ENCODE measurements around the gene MAPK8IP3.
"Not testable (repeated sequence)": the region's sequence is repeated elsewhere in the genome, so short reads cannot be mapped to it uniquely, and the experiment has no call there.

The MAPK8IP3 gene

DNA sequence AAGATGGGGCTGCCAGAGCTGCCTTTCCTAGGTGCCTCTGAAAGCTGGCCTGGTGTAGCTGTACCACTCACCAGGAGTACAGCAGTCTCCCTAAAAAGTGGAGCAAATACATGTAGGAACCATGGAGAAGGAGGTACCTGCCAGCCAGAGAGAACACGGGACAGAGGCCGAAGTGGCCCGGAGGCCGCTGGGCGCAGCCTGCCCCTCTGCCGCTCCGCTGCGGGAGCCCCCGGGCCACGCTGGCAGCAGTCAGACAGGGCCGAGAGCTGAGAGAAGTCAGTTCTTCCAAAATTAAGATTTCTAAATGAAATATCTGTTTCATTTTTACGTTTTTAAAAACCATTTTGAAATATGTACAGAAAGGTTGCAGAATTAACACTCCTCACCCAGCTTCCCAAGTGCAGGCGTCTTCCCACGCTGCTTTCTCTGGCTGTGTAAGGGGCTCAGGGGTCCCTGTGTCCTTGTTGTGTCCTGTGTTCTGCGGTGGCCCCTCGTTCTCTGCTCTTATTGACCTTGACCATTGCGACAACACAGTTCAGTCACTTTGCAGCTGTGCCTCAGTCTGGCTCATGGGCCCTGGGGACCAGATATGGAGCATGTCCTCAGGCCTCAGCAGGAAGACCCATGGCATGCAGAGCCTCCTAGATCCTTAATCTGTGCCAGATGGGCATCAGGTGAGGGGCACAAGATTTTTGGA lies 5.0 kb downstream of the MAPK8IP3 start:
- no peak for DNase-seq

- DNase-seq = no peak
Measured at GRCh38 chr16:1712791-1713261, 6.8 kb downstream of the MAPK8IP3 start.

GRCh38 chr16:1713331-1713730 lies 7.3 kb downstream of the MAPK8IP3 start:
- no peak for DNase-seq

- no peak for DNase-seq
Measured at GRCh38 chr16:1713933-1714332, 7.9 kb downstream of the MAPK8IP3 start.

DNA sequence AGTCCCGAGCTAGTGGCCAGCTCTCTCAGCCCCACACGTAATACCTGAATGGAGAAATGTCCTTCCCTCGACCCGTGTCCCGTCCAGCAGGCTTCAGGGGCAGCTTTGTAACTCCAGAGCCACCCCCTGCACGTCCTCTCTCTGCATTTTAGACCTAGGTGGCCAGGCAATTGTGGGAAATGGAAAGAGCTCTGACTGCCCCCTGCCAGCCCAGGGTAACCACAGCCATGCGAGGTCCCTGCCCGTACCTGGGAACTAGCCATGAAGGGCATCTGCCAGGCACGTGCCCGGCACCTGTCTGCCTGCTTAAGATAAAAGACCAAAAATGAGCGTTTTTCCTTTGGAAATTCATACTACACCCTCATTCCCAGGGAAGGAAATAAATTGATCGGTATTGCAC lies 9.2 kb downstream of the MAPK8IP3 start:
- DNase-seq = no peak

DNA sequence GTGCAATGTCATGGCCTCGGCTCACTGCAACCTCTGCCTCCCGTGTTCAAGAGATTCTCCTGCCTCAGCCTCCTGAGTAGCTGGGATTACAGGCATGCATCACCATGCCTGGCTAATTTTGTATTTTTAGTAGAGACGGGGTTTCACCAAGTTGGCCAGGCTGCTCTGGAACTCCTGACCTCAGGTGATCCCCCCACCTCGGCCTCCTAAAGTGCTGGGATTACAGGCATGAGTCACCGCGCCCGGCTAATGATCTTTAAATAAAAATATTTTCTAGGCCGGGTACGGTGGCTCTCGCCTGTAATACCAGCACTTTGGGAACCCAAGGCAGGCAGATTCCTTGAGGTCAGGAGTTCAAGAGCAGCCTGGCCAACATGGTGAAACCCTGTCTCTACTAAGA lies 12.2 kb downstream of the MAPK8IP3 start:
- DNase-seq = not testable (repeated sequence)

DNA sequence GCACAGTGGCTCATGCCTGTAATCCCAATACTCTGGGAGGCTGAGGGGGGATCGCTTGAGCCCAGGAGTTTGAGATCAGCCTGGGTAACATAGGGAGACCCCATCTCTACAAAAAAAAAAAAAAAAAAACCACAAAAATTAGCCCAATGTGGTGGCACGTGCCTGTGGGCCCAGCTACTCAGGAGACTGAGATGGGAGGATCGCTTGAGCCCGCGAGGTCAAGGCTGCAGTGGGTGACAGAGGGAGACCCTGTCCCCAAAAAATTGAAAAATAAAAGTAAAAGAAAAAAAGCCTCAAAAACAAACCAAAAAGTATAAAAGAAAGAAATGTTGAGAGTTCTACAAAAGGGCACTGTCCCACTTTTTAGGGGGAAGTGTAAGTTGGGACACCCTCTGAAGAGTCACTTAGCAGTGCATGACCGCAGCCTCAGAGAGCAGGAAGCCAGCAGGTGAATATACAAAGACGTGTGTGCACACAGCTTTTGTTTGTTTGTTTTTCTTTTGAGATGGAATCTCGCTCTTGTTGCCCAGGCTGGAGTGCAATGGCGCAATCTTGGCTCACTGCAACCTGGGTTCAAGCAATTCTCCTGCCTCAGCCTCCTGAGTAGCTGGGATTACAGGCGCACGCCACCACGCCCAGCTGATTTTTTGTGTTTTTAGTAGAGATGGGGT lies 13.7 kb downstream of the MAPK8IP3 start:
- DNase-seq = not testable (repeated sequence)

GRCh38 chr16:1721372-1721771 lies 15.4 kb downstream of the MAPK8IP3 start:
- DNase-seq = no peak

DNA sequence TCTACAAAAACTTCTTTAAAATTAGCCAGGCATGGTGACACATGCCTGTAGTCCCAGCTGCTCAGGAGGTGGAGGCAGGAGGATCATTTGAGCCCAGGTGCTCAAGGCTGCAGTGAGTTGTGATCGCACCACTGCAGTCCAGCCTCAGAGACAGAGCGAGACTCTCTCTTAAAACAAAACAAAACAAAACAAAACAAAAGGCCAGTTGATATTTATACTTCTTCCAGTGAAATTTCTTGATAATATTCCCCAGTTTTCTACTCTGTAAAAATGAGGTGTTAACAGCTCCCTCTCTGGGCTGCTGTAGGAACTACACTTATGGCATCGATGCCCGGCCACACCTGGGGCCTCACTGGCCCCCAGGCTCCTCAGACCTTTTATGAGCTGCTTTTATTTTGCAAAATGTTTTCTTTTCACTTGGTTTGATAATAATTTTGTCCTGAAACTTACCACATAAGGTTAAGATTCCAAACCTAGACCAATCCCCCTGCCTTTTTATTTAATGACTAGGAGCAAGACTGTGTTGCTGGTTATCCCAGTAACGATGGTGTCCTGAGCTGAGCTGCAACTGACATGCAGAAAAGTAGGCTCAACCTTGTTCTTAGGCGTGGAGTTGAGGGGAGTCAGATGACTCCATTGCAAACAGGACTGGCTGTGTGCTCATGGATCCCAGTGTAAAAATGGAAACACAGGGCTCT lies 17.6 kb downstream of the MAPK8IP3 start:
- no peak for DNase-seq

- DNase-seq = no peak
Measured at GRCh38 chr16:1724491-1724890, 18.5 kb downstream of the MAPK8IP3 start.

GRCh38 chr16:1726661-1727502 lies 20.9 kb downstream of the MAPK8IP3 start:
- DNase-seq = no peak

DNA sequence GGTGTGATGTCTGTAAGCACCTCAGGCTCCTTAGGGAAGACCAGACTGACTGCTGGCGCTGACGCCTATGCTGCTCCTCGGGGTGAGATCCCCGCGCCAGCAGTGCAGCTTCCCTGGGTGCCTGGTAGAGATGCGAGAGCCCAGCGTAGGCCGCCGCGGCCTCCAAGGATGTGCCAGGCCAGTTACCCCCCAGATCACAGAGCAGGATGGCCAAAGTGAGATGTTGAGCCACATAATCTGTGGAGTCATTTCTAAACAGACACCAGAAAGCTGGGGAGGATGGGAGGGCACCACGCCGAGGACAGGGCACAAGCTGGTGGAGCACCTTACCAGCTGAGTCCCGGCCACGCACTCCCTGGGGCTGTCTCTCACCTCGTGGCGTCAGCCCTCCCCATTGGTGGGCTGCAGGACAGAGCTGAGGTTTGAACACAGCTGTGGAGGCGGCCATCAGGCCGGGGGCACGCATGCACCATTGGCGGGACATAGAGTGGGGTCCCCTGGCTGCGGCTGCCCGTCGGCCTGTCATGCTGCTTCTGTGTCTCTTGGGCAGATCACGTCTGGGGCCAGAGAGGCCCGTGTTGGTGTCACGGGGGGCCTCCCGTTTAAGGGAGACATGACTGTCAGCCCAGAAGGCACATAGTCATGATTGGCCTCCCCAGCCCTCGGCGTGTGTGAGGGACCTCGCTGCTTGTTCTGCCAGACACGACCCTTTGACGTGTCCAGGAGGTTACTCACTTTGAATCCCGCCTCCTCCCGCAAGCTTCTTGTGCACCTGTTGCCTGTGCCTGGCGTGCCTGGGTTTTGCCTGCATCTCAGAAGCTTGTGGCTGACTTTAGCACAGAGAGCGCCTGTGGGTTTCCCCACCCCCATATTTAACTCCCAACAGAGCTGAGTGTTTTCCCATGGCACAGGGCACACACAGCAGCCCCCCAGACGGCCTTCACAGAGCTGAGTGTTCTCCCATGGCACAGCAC lies 21.9 kb downstream of the MAPK8IP3 start:
- DNase-seq = no peak

DNA sequence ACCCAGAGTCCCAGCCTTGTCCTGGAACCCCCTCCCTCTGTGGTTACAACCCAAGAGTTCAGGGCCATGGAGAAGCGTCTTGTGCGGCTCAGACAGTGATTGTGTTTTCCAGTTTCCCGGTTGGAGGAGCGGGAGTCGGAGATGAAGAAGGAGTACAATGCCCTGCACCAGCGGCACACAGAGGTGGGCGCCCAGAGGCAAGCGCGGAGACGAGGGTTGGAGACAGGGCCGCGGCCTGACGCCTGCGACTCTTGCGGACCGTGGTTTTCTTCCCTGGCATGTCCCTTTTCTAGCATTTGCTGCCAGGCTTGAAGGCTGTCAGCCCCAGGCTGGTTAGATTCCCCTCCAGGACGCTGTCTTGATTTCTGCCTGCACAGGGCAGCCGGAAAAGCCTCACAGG lies 23.0 kb downstream of the MAPK8IP3 start:
- no peak for DNase-seq

GRCh38 chr16:1729445-1729844 lies 23.4 kb downstream of the MAPK8IP3 start:
- DNase-seq = no peak

- no peak for DNase-seq
Measured at GRCh38 chr16:1731073-1731472, 25.1 kb downstream of the MAPK8IP3 start.

GRCh38 chr16:1731603-1732002 lies 25.6 kb downstream of the MAPK8IP3 start:
- no peak for DNase-seq

GRCh38 chr16:1732071-1732470 lies 26.1 kb downstream of the MAPK8IP3 start:
- DNase-seq = no peak

- not testable (repeated sequence) for DNase-seq
Measured at GRCh38 chr16:1732551-1732987, 26.6 kb downstream of the MAPK8IP3 start.

DNA sequence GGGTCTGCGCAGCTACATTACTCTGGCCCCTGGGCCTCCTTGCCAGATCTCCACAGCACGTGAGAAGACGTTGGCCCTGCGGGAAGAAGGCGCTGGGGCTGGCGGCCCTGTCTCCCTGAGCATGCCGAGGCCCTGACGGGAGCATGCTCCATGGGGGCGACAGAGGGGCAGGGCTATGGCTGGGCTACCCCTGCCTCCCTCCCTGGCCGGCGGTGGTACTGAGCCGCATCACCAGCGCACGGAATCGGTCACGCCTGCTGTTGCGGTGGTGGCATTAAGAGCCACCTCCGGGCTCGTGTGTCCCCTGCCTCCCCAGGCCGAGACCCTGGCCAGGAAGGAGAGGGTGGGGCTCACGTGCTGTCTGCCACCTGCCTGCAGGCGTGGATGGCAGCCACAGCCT lies 28.1 kb downstream of the MAPK8IP3 start:
- no peak for DNase-seq

DNA sequence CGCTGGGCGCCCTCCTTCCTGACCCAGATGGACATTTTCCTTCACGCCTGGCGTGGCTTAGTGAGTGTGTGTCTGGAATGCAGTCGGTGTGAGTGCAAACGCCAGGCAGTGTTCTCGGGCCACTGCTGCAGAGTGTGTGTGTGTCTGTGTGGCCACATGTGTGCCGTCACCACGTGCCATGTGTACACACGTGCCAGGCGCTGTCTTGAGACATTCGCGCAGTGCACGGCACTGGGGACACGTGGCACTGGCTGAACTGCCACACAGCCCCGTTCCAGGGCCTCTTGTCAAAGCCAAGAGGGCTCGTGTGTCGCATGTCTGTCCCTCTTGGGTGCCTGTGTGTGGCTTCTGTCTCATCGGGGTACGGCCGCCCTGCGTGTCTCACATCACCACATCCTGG lies 28.8 kb downstream of the MAPK8IP3 start:
- DNase-seq = no peak

DNA sequence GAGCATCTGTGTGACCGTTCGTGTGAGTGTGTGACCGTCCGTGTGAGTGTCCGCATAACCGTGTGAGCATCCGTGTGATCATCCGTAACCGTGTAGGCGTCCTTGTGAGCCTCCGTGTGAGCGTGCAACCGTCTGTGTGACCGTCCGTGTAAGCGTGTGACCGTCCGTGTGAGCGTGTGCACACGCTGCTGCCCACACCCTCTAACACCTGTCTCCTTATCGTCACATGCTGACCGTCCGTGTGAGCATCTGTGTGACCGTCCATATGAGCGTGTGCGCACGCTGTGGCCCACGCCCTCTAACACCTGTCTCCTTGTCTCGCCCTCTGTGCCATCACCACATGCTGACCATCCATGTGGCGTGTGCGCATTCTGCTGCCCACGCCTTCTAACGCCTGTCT lies 34.2 kb downstream of the MAPK8IP3 start:
- no peak for DNase-seq

Measured in NK-92 treated with Interleukin-12 subunit alpha and Interleukin-12 subunit beta, amount 100 ng/mL, for 24 hours (cell line).